T-cell (primary cell): ENCODE data around the gene CABP4. TPM values are rescaled to one million over a fixed set of nuclear protein-coding genes. Genes with fewer than 3 reads are reported as not detected.

ENCODE experiments used
- ATAC-seq, 4 experiments: fragments of 200-7000 bp in 3 of 4; fragments of 150-1000 bp in 1 of 4; cut with Tn5 transposase; replicated peaks in 1 of 4; 1 replicate in 3 of 4; 2 replicates in 1 of 4; pipeline ENCODE4 v1.10.0; 2021; ENCODE audit warnings: moderate library complexity in 3 of 4, mild to moderate bottlenecking in 2 of 4, moderate number of reproducible peaks in 1 of 4
- CTCF ChIA-PET, 2 donors: fragments of 300-600 bp; sonication (Branson Sonifier 250); formaldehyde crosslinking; loops; one replicate each; lab custom pipeline; 2022; ENCODE audit warnings: antibody characterized with exemption in 2 of 2; lab: Charles Lee
- POLR2A ChIA-PET, 2 donors: fragments of 300-600 bp; sonication (Branson Sonifier 250); formaldehyde crosslinking; loops; one replicate each; lab custom pipeline; 2022; ENCODE audit warnings: antibody characterized with exemption in 2 of 2; lab: Charles Lee
- DNase-seq, 35 experiments: peaks; one replicate each; pipeline versions ENCODE4 v3.0.0 to v3.0.0-alpha.2; 2013 to 2023
- H3K27ac ChIP-seq: one replicate; pipeline ENCODE4 v1.5.1; 2013; ENCODE audit warnings: low read length
- H3K27me3 ChIP-seq, 2 experiments: replicated peaks in 1 of 2; 1 replicate in 1 of 2; 2 replicates in 1 of 2; pipeline versions ENCODE4 v1.6.1 to v1.7.0; 2013; ENCODE audit warnings: low read length in 1 of 2, mixed read lengths in 1 of 2; ENCODE audit not compliant: control insufficient read depth in 2 of 2, insufficient read depth in 2 of 2; ENCODE audit errors: extremely low read depth in 1 of 2
- H3K36me3 ChIP-seq, 2 donors: 1 replicate in 1 of 2; 2 replicates in 1 of 2; pipeline versions ENCODE4 v1.6.1 to v1.7.0; 2013; ENCODE audit warnings: low read length in 1 of 2; ENCODE audit not compliant: control insufficient read depth in 2 of 2, insufficient read depth in 1 of 2; ENCODE audit errors: extremely low read depth in 1 of 2
- H3K4me1 ChIP-seq, 2 experiments: 1 replicate in 1 of 2; 2 replicates in 1 of 2; pipeline versions ENCODE4 v1.6.1 to v1.7.0; 2013; ENCODE audit warnings: low read length in 2 of 2, mixed read lengths in 1 of 2; ENCODE audit not compliant: insufficient read depth in 2 of 2, control insufficient read depth in 1 of 2; ENCODE audit errors: extremely low read depth in 1 of 2
- H3K4me3 ChIP-seq, 2 donors: 1 replicate in 1 of 2; 2 replicates in 1 of 2; pipeline versions ENCODE4 v1.5.1 to v1.7.0; 2013; ENCODE audit warnings: mild to moderate bottlenecking in 2 of 2, low read length in 1 of 2, moderate library complexity in 1 of 2; ENCODE audit not compliant: control insufficient read depth in 1 of 2; ENCODE audit errors: extremely low read depth in 1 of 2
- H3K9me3 ChIP-seq: 2 replicates; pipeline ENCODE4 v1.7.0; 2013
- H3K27ac Mint-ChIP-seq, 2 donors: one replicate each; pipeline ENCODE4 v1.8.0; 2020 to 2021; ENCODE audit warnings: mild to moderate bottlenecking in 2 of 2, mixed read lengths in 2 of 2
- H3K27me3 Mint-ChIP-seq, 2 donors: one replicate each; pipeline ENCODE4 v1.8.0; 2021 to 2022; ENCODE audit warnings: mixed read lengths in 2 of 2
- H3K36me3 Mint-ChIP-seq: one replicate; pipeline ENCODE4 v1.8.0; 2021; ENCODE audit warnings: mixed read lengths
- H3K4me1 Mint-ChIP-seq, 3 donors: one replicate each; pipeline ENCODE4 v1.8.0; 2020 to 2022; ENCODE audit warnings: mixed read lengths in 3 of 3, mild to moderate bottlenecking in 1 of 3
- H3K4me3 Mint-ChIP-seq, 3 donors: one replicate each; pipeline ENCODE4 v1.8.0; 2020 to 2022; ENCODE audit warnings: mild to moderate bottlenecking in 3 of 3, mixed read lengths in 3 of 3, moderate library complexity in 3 of 3
- H3K9me3 Mint-ChIP-seq, 3 donors: one replicate each; pipeline ENCODE4 v1.8.0; 2020 to 2022; ENCODE audit warnings: mixed read lengths in 3 of 3
- WGBS: methylation state at CpG from one replicate; pipeline ENCODE4 v1.1.5; 2013; ENCODE audit warnings: missing lambda C conversion rate; ENCODE audit not compliant: insufficient coverage; 5-methylcytosine and 5-hydroxymethylcytosine counted together
- total RNA-seq, 35 experiments: library from RNA in 6 of 35; stranded (reverse) in 6 of 35; fragments of 120-200 nt in 1 of 35; gene quantifications; one replicate each; pipeline versions ENCODE4 v1.2.1 to v1.2.4 and lab custom pipeline; 2013 to 2026

CABP4 gene
- total RNA-seq, 5 donors from 2014 or later (not counting 1 experiment from before 2014, with no cell fraction given): 3.5 to 16.0 (median 5.6) TPM

DNA sequence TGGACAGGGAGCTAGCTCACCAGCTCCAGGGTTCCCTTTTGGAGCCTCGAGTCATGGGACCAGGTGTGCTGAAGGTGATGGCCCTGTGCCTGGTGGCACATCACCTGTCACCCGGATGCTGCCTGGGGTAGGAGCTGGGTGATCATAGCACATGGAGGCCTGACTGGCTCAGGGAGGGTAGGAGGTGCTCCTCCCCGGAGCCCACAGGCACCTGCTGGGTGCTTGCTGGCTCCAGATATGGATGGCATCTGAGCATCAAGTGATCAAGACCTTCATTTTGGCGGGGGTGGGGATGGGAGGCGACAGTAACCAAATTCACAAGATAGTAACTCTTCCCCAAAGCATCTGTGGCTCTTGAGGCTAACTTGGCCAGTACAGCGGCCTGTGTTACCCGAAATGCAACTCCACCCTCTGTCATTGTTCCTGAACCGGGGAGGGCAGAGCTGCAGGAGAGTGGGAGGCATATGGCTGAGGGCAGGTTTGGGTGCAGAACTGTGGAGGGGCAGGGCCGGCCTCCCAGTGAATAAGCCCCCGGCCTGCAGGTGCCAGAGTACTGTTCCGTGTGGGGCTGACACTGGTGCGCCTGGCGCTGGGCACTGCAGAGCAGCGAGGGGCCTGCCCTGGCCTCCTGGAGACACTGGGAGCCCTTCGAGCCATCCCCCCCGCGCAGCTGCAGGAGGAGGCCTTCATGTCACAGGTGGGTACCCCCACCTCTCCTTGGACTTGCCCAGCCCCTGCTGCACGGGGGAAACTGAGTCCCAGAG is 46.5 kb upstream of the CABP4 start:
- Histone ChIP-seq H3K27ac (peak overlapping the region; percentile 74), H3K9me3 (no peaks in the 10 kb centered on the region), H3K4me3 (peak overlapping the region; percentile 63 to 100), H3K36me3 (peaks cover 10 to 44% of the 10 kb centered on the region in 2 donors), H3K4me1 (peaks cover 66 to 96% of the 10 kb centered on the region in 2 experiments), H3K27me3 (no peaks in the 10 kb centered on the region)
- Mint-ChIP-seq H3K27me3 (no peaks in the 10 kb centered on the region), H3K27ac (peak overlapping the region; percentile 96), H3K4me3 (peak overlapping the region; percentile 92 to 97 (median 96)), H3K9me3 (no peaks in the 10 kb centered on the region), H3K36me3 (peaks cover 15% of the 10 kb centered on the region), H3K4me1 (peaks cover 85 to 91% (median 86%) of the 10 kb centered on the region in 3 donors)
- ATAC-seq (peak; percentile 1 to 17 (median 2)), DNase-seq (peak in 3 of 35 experiments; percentile 26 to 48 (median 34))
- CTCF ChIA-PET: no interaction called here
- POLR2A ChIA-PET: interaction anchor here in 1 of 2 donors (1.3 kb wide), 1 partner anchor 29 kb away, joined by 4 read pairs; the partner anchor contains the start of gene PTPRCAP
- WGBS: 0% methylated on average over 12 of the region's 18 CpGs

DNA sequence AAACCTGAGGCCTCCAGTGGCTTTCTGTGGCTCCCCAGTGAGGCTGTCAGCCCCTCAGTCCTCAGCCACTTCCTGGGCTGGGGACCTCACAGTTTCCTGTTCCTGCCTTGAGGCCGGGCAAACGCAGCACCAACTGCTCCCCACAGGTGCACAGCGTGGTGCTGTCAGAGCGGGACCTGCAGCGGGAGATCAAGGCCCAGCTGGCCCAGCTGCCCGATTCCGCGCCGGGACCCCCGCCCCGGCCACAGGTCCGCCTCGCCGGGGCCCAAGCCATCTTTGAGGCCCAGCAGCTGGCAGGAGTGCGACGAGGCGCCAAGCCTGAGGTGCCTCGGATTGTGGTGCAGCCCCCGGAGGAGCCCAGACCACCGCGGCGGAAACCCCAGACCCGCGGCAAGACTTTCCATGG is 45.9 kb upstream of the CABP4 start:
- no peaks in the 10 kb centered on the region for H3K9me3 Mint-ChIP-seq
- Histone ChIP-seq H3K36me3 (peaks cover 10 to 44% of the 10 kb centered on the region in 2 donors), H3K27me3 (no peaks in the 10 kb centered on the region), H3K9me3 (no peaks in the 10 kb centered on the region), H3K4me3 (peak overlapping the region; percentile 63 to 100), H3K4me1 (peaks cover 66 to 99% of the 10 kb centered on the region in 2 experiments), H3K27ac (peak overlapping the region; percentile 74)
- no peaks in the 10 kb centered on the region for H3K27me3 Mint-ChIP-seq
- peaks cover 15% of the 10 kb centered on the region for H3K36me3 Mint-ChIP-seq
- WGBS: 0% methylated on average over 24 of the region's 24 CpGs
- ATAC-seq (peak; percentile 76 to 81 (median 78)), DNase-seq (peak; percentile 60 to 84 (median 73))
- H3K4me3 Mint-ChIP-seq: peak overlapping the region; percentile 92 to 97 (median 96)
- ChIA-PET POLR2A (interaction anchor here in 1 of 2 donors (1.3 kb wide), 1 partner anchor 28 kb away, joined by 4 read pairs; the partner anchor contains the start of gene PTPRCAP), CTCF (no interaction called here)
- peaks cover 85 to 93% (median 88%) of the 10 kb centered on the region in 3 donors for H3K4me1 Mint-ChIP-seq
- peak overlapping the region; percentile 97 for H3K27ac Mint-ChIP-seq

DNA sequence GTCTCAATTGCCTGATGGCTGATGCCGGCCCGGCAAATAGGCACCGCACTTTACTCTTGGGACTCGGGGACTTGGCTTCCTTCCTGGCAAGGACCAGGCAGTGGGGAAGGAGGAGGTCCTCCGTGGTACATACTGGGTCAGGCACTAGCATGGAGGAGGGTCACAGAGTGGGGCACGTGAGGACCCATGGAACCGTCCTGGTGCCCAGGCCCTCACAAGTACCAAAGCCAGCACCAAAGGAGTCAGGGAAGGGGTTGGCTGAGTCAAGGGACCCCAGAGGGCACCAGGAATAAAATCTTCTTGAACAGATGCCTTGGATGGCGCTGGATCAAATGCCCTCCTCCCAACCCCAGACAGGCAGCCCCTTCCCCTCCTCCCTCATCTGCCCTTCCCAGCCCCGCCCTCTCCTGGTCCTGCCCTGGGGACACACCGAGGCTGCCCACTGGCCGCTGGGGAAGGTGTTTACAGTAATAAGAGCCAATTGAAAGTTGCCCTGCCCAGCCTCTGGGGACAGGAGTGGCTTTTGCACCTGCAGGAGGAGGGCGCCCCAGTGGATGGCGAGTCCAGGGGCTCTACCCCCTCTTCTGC is 45.3 kb upstream of the CABP4 start:
- Mint-ChIP-seq H3K9me3 (no peaks in the 10 kb centered on the region), H3K27ac (peak overlapping the region; percentile 97), H3K36me3 (peaks cover 11% of the 10 kb centered on the region), H3K27me3 (no peaks in the 10 kb centered on the region), H3K4me3 (peak overlapping the region; percentile 76 to 97 (median 76)), H3K4me1 (peaks cover 83 to 92% (median 84%) of the 10 kb centered on the region in 3 donors)
- Histone ChIP-seq H3K36me3 (peaks cover 10 to 43% of the 10 kb centered on the region in 2 donors), H3K4me1 (peaks cover 67 to 100% of the 10 kb centered on the region in 2 experiments), H3K9me3 (no peaks in the 10 kb centered on the region), H3K27ac (peak overlapping the region; percentile 74), H3K27me3 (no peaks in the 10 kb centered on the region), H3K4me3 (peak overlapping the region; percentile 63 to 100)
- DNase-seq (peak in 2 of 35 experiments; percentile 16 to 28), ATAC-seq (no peak)
- ChIA-PET POLR2A (no interaction called here), CTCF (no interaction called here)
- WGBS: 0% methylated on average over 6 of the region's 13 CpGs

DNA sequence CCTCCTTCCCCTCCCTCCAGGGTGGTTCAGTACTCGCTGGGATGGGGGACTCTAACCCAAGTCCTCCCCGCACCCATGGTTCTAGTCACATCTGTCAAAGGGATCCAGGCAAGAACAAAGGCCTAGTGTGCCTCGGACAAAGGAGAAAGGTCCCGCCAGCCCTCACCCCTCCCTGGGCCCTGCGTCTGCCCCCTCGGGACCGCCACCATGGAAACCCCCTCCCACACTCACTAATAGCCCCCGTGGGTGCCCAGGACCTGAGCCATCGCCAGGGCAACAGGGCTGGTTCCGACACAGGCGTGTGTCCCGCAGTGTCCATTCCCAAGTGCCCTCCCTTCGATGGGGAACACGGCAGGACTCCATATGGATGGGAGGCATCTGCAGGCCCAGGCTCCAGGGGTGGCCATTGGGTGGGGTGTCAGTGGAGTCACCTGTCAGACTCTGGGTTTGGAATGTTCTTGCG is 44.8 kb upstream of the CABP4 start:
- H3K4me1 Mint-ChIP-seq: peaks cover 82 to 90% (median 82%) of the 10 kb centered on the region in 3 donors
- POLR2A ChIA-PET: no interaction called here

DNA sequence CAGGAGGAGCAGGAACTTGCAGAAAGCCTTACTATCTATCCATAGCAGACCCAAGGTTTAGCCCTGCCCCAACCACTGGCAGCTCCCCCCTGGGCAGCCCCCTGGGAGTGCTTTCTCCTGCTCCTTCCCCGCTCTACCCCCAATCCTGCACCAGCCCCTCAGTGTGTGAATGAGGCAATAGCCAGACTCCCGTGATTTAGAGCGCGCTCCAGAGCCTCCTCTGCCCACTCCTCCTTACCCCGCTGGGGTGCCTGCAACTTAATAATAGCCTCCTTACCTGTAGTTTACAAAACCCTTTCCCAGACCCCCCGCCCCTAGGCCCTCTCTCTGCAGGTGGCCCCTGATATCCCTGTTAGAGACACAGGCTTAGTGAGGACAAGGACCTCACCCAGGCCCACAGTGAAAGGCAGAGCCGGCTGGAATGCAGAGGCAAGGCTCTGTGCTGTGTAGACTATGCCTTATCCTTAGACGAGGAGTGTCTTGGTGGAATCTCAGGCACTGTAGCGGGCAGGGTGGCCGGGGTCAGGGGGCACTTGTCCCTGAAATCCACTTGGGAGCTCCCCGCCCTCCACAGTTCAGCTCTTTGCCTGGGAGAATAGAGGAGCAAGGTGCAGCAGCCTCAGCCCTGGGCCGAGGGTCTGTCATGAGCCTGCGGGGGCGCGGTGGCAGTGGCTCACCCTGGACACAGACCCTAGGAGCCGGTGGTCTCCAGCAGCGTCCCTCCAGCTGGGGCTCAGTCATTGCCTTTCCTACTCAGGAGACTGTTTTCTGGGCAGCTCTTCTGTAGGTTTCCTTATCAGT is 44.0 kb upstream of the CABP4 start:
- peak overlapping the region; percentile 74 for H3K27ac ChIP-seq
- CTCF ChIA-PET: no interaction called here
- H3K27me3 Mint-ChIP-seq: no peaks in the 10 kb centered on the region

More for the DNA sequence above, 44.8 kb upstream of the CABP4 start:
- 76% methylated on average over 8 of the region's 15 CpGs for WGBS
- no peaks in the 10 kb centered on the region for H3K9me3 Mint-ChIP-seq
- peak overlapping the region; percentile 74 for H3K27ac ChIP-seq
- no peaks in the 10 kb centered on the region for H3K27me3 ChIP-seq
- no peaks in the 10 kb centered on the region for H3K27me3 Mint-ChIP-seq
- H3K4me3 ChIP-seq: peak overlapping the region; percentile 63 to 100
- DNase-seq (peak in 1 of 35 experiments; percentile 18), ATAC-seq (no peak)
- peaks cover 11% of the 10 kb centered on the region for H3K36me3 Mint-ChIP-seq
- peak overlapping the region; percentile 51 to 97 (median 64) for H3K4me3 Mint-ChIP-seq
- peaks cover 70 to 100% of the 10 kb centered on the region in 2 experiments for H3K4me1 ChIP-seq
- no peaks in the 10 kb centered on the region for H3K9me3 ChIP-seq
- peak overlapping the region; percentile 97 for H3K27ac Mint-ChIP-seq
- peaks cover 8 to 38% of the 10 kb centered on the region in 2 donors for H3K36me3 ChIP-seq
- CTCF ChIA-PET: no interaction called here

More for the DNA sequence above, 44.0 kb upstream of the CABP4 start:
- no peak for DNase-seq
- Mint-ChIP-seq H3K9me3 (no peaks in the 10 kb centered on the region), H3K27ac (peak overlapping the region; percentile 97), H3K4me1 (peaks cover 79 to 86% (median 81%) of the 10 kb centered on the region in 3 donors), H3K36me3 (peaks cover 9% of the 10 kb centered on the region), H3K4me3 (peak overlapping the region in 2 of 3 donors; percentile 24 to 97)
- Histone ChIP-seq H3K4me3 (peak overlapping the region in 1 of 2 donors; percentile 63), H3K4me1 (peaks cover 67 to 97% of the 10 kb centered on the region in 2 experiments), H3K9me3 (no peaks in the 10 kb centered on the region), H3K36me3 (peaks cover 4 to 30% of the 10 kb centered on the region in 2 donors), H3K27me3 (no peaks in the 10 kb centered on the region)
- WGBS: 90% methylated on average over 13 of the region's 17 CpGs
- ATAC-seq: no peak
- POLR2A ChIA-PET: interaction anchor here in 1 of 2 donors (0.6 kb wide), 1 partner anchor 67 kb away, joined by 11 read pairs; no protein-coding TSS in a partner anchor
